OCI-LY3 (cell line): ENCODE results near the gene NCAM2.
A peak's percentile ranks its signal among the peaks of the same experiment; 100 is the strongest.

Experiments used
- H2AFZ ChIP-seq: fragments of 200-600, 300-600 bp; shearing (Covaris generic); 2 replicates; pipeline ENCODE4 v1.6.0; 2014; ENCODE audit warnings: antibody characterized with exemption, low read depth, low read length
- H3K27ac ChIP-seq: fragments of 200-600, 300-600 bp; sonication (generic); 2 replicates; pipeline ENCODE4 v1.5.1; 2014; ENCODE audit warnings: mild to moderate bottlenecking, low read length, moderate library complexity, mixed read lengths
- H3K27me3 ChIP-seq: fragments of 200-600, 300-600 bp; sonication (generic); 2 replicates; pipeline ENCODE4 v1.6.1; 2014; ENCODE audit warnings: low read depth, low read length, mixed read lengths
- H3K36me3 ChIP-seq: fragments of 200-600, 300-600 bp; sonication (generic); replicated peaks from 2 replicates; pipeline ENCODE3; 2014; ENCODE audit warnings: low read depth, low read length, mixed read lengths
- H3K4me1 ChIP-seq: fragments of 300-600, 200-600 bp; sonication (generic); 2 replicates; pipeline ENCODE4 v1.6.1; 2014; ENCODE audit warnings: low read length, mixed read lengths
- H3K4me2 ChIP-seq: fragments of 200-600, 300-600 bp; sonication (generic); 2 replicates; pipeline ENCODE4 v1.6.1; 2014; ENCODE audit warnings: low read length, mixed read lengths
- H3K4me3 ChIP-seq: fragments of 300-600, 200-600 bp; sonication (generic); 2 replicates; pipeline ENCODE4 v1.5.1; 2014; ENCODE audit warnings: antibody characterized with exemption, mild to moderate bottlenecking, low read length, moderate library complexity
- H3K79me2 ChIP-seq: fragments of 300-600, 200-600 bp; shearing (Covaris generic); 2 replicates; pipeline ENCODE4 v1.6.1; 2014; ENCODE audit warnings: mild to moderate bottlenecking, low read length, mixed read lengths
- H3K9ac ChIP-seq: fragments of 300-600, 200-600 bp; shearing (Covaris generic); 2 replicates; pipeline ENCODE4 v1.6.0; 2014; ENCODE audit warnings: mild to moderate bottlenecking, low read length, moderate library complexity
- H3K9me3 ChIP-seq: fragments of 200-600, 300-600 bp; shearing (Covaris generic); 2 replicates; pipeline ENCODE4 v1.6.1; 2014; ENCODE audit warnings: low read length, mixed read lengths; ENCODE audit not compliant: insufficient read depth
- H4K20me1 ChIP-seq: fragments of 200-600, 300-600 bp; sonication (generic); 2 replicates; pipeline ENCODE4 v1.6.1; 2016; ENCODE audit warnings: low read length, mixed read lengths; ENCODE audit not compliant: insufficient read depth
- EZH2phosphoT487 ChIP-seq: fragments of 200-600 bp; shearing (Covaris generic); IDR thresholded peaks from 2 replicates; pipeline ENCODE4 v1.6.1; 2018; ENCODE audit warnings: antibody characterized with exemption, mixed run types, low read depth
- TF ChIP-seq, protein P1 (sequence below): fragments of 200-600, 300-600 bp; sonication (generic); IDR thresholded peaks from 2 replicates; pipeline ENCODE4 v1.5.1; 2014; ENCODE audit warnings: antibody characterized with exemption, low read length, low read depth

Gene NCAM2

DNA sequence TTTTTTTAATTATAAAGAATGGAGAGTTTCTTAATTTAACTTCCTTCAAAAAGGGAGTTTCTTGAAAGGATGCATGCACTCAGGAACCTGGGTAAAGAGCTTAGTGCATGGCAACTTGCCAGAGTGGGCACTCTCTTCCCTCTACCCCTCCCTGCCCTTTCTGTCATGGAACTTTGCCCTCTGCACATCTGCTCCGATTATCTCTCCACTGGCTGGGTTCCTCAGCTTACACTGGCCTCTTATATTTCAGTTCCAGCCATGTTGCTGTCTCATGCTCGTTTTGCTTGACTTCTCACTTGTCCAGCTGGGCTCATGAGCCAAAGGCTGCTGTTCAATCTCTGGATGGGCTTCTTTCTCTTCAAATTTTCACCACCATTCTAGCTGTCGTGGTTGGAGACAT is 87.0 kb downstream of the NCAM2 start:
- Histone ChIP-seq H3K4me3 (no peak overlapping the region), H3K4me2 (no peak overlapping the region), H3K4me1 (peaks cover 8% of the 10 kb centered on the region), H3K27me3 (no peaks in the 10 kb centered on the region), H4K20me1 (no peaks in the 10 kb centered on the region), H3K9ac (no peak overlapping the region), H3K79me2 (no peaks in the 10 kb centered on the region), H3K36me3 (no peaks in the 10 kb centered on the region), H3K27ac (no peak overlapping the region), H2AFZ (no peak overlapping the region), H3K9me3 (no peaks in the 10 kb centered on the region)
- TF ChIP-seq, protein P1, sequence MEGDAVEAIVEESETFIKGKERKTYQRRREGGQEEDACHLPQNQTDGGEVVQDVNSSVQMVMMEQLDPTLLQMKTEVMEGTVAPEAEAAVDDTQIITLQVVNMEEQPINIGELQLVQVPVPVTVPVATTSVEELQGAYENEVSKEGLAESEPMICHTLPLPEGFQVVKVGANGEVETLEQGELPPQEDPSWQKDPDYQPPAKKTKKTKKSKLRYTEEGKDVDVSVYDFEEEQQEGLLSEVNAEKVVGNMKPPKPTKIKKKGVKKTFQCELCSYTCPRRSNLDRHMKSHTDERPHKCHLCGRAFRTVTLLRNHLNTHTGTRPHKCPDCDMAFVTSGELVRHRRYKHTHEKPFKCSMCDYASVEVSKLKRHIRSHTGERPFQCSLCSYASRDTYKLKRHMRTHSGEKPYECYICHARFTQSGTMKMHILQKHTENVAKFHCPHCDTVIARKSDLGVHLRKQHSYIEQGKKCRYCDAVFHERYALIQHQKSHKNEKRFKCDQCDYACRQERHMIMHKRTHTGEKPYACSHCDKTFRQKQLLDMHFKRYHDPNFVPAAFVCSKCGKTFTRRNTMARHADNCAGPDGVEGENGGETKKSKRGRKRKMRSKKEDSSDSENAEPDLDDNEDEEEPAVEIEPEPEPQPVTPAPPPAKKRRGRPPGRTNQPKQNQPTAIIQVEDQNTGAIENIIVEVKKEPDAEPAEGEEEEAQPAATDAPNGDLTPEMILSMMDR: no peak
- TF ChIP-seq EZH2phosphoT487: no peak

- Histone ChIP-seq H3K27ac (no peak overlapping the region), H2AFZ (no peak overlapping the region), H3K9me3 (no peaks in the 10 kb centered on the region), H4K20me1 (no peaks in the 10 kb centered on the region), H3K79me2 (no peaks in the 10 kb centered on the region), H3K9ac (no peak overlapping the region), H3K4me1 (no peaks in the 10 kb centered on the region), H3K4me2 (no peak overlapping the region), H3K27me3 (no peaks in the 10 kb centered on the region), H3K4me3 (no peak overlapping the region), H3K36me3 (no peaks in the 10 kb centered on the region)
- TF ChIP-seq, protein P1: no peak
- TF ChIP-seq EZH2phosphoT487: no peak
Measured at GRCh38 chr21:21096956-21097355, 98.7 kb downstream of the NCAM2 start.

GRCh38 chr21:21097466-21097865 is 99.3 kb downstream of the NCAM2 start:
- Histone ChIP-seq H4K20me1 (no peaks in the 10 kb centered on the region), H3K9me3 (no peaks in the 10 kb centered on the region), H3K4me1 (no peaks in the 10 kb centered on the region), H3K4me2 (no peak overlapping the region), H3K27ac (no peak overlapping the region), H3K27me3 (no peaks in the 10 kb centered on the region), H3K9ac (no peak overlapping the region), H3K4me3 (no peak overlapping the region), H2AFZ (no peak overlapping the region), H3K36me3 (no peaks in the 10 kb centered on the region), H3K79me2 (no peaks in the 10 kb centered on the region)
- TF ChIP-seq EZH2phosphoT487: no peak
- TF ChIP-seq, protein P1: no peak

DNA sequence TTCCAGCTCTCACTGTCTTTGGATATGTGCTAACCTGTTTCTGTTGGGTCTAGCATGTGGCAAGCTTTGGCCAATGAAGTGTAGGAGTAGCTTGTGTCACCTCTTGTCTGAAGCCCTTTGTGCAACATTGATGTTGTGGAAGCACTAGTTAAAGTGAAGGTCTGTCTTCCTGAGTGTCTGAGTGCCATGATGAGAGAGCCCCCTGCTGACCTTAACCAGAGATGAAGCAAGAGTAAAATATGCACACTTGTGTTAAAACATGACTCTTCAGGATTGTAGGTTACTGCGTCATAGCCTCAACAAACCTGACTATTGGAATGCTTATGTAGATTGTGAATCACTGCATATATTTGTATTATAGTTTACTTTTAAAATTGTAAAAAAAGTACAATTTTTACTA is 103.7 kb downstream of the NCAM2 start:
- Histone ChIP-seq H3K27me3 (no peaks in the 10 kb centered on the region), H3K4me1 (no peaks in the 10 kb centered on the region), H3K4me3 (no peak overlapping the region), H3K36me3 (no peaks in the 10 kb centered on the region), H3K4me2 (no peak overlapping the region), H3K79me2 (no peaks in the 10 kb centered on the region), H3K9me3 (no peaks in the 10 kb centered on the region), H3K27ac (no peak overlapping the region), H3K9ac (no peak overlapping the region), H4K20me1 (no peaks in the 10 kb centered on the region), H2AFZ (peak overlapping the region; percentile 87; the same call in 1 of the 2 replicates)
- no peak for TF ChIP-seq EZH2phosphoT487
- TF ChIP-seq, protein P1: peak; percentile 73
